ENCODE results near the gene NSL1.

NSL1 gene

DNA sequence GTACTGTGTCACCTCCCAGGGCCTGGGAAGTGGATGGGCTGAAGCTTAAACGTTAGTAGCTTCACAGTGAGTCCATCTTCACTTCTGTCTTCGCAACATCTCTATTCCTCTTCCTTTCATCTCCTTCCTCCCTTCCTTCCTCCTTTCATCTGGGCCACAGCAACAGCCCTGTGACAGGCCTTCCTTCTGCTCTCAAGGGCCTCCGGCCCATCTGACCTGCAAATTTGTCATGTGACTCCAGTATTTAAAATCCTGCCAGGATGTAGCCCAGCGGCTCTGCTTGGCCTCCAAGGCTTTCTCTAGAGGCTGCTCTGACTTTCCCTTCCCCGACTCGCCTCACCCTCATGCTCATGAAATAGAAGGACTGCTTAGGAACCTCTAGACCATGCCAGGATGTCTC lies 81.0 kb downstream of the NSL1 start:
- Histone ChIP-seq H3F3A (ENCODE audit: insufficient read depth) (no peaks in the 10 kb centered on the region), H3K9ac (ENCODE audit: low read length) (no peak overlapping the region), H3K36me3 (ENCODE audit: low read length) (no peaks in the 10 kb centered on the region), H3K79me2 (ENCODE audit: insufficient read depth, low read length) (no peaks in the 10 kb centered on the region), H3K27ac (ENCODE audit: low read depth, low read length) (no peak overlapping the region), H4K20me1 (ENCODE audit: low read depth, low read length) (no peaks in the 10 kb centered on the region), H3K4me3 (ENCODE audit: insufficient read depth, low read length, poor library complexity, severe bottlenecking) (no peak overlapping the region), H3K9me3 (ENCODE audit: insufficient read depth, low read length) (no peaks in the 10 kb centered on the region), H2AFZ (ENCODE audit: low read depth, low read length, severe bottlenecking) (no peak overlapping the region), H3K27me3 (ENCODE audit: low read length) (no peaks in the 10 kb centered on the region), H3K4me2 (ENCODE audit: low read depth, low read length, poor library complexity, severe bottlenecking) (no peak overlapping the region), H3K9me2 (replicated peaks; ENCODE audit: insufficient read depth, low read length) (no peaks in the 10 kb centered on the region)
- TF ChIP-seq EZH2phosphoT487 (conservative IDR thresholded peaks at IDR 0.05; ENCODE audit: low read length): no peak
- TF ChIP-seq, protein P1, sequence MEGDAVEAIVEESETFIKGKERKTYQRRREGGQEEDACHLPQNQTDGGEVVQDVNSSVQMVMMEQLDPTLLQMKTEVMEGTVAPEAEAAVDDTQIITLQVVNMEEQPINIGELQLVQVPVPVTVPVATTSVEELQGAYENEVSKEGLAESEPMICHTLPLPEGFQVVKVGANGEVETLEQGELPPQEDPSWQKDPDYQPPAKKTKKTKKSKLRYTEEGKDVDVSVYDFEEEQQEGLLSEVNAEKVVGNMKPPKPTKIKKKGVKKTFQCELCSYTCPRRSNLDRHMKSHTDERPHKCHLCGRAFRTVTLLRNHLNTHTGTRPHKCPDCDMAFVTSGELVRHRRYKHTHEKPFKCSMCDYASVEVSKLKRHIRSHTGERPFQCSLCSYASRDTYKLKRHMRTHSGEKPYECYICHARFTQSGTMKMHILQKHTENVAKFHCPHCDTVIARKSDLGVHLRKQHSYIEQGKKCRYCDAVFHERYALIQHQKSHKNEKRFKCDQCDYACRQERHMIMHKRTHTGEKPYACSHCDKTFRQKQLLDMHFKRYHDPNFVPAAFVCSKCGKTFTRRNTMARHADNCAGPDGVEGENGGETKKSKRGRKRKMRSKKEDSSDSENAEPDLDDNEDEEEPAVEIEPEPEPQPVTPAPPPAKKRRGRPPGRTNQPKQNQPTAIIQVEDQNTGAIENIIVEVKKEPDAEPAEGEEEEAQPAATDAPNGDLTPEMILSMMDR (IDR thresholded peaks at IDR 0.05; ENCODE audit: insufficient read depth, low read length, poor library complexity, severe bottlenecking): no peak

DNA sequence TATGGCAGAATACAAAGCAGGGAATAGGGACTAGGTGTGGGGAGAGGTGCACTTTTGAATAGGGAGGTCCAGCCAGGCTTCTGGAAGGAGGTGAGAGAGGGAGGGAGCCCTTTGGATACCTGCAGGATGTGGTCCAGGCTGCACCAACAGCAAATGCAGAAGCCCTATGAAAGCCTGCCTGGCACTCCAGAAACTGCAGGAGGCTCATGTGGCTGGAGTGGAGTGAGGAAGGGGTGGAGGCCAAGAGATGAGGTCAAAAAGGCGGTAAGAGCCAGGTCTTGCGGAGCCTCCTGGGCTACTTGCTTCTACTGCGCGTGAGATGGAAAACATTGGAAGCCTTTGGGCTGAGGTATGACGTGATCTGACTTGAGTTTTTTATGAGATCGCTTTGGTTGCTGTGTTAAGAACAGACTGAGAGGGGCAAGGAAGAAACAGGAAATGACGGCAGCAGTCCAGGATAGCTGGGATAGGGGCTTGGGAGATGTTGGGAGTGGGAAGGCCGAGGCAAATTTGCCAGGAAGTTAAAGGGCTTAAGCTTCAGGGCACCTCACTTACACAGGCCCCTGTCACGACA lies 87.5 kb downstream of the NSL1 start:
- TF ChIP-seq, protein P1 (IDR thresholded peaks at IDR 0.05; ENCODE audit: insufficient read depth, low read length, poor library complexity, severe bottlenecking): no peak
- no peak for TF ChIP-seq EZH2phosphoT487 (conservative IDR thresholded peaks at IDR 0.05; ENCODE audit: low read length)
- no peaks in the 10 kb centered on the region for H3K36me3 ChIP-seq (ENCODE audit: low read length)
- no peaks in the 10 kb centered on the region for H4K20me1 ChIP-seq (ENCODE audit: low read depth, low read length)
- H3K9ac ChIP-seq (ENCODE audit: low read length): no peak overlapping the region
- H3K79me2 ChIP-seq (ENCODE audit: insufficient read depth, low read length): no peaks in the 10 kb centered on the region
- no peak overlapping the region for H2AFZ ChIP-seq (ENCODE audit: low read depth, low read length, severe bottlenecking)
- H3K27me3 ChIP-seq (ENCODE audit: low read length): no peaks in the 10 kb centered on the region
- no peaks in the 10 kb centered on the region for H3K9me3 ChIP-seq (ENCODE audit: insufficient read depth, low read length)
- peaks cover 20% of the 10 kb centered on the region for H3F3A ChIP-seq (ENCODE audit: insufficient read depth)
- no peak overlapping the region for H3K4me3 ChIP-seq (ENCODE audit: insufficient read depth, low read length, poor library complexity, severe bottlenecking)
- H3K27ac ChIP-seq (ENCODE audit: low read depth, low read length): no peak overlapping the region
- H3K9me2 ChIP-seq (replicated peaks; ENCODE audit: insufficient read depth, low read length): no peaks in the 10 kb centered on the region
- H3K4me2 ChIP-seq (ENCODE audit: low read depth, low read length, poor library complexity, severe bottlenecking): no peak overlapping the region

DNA sequence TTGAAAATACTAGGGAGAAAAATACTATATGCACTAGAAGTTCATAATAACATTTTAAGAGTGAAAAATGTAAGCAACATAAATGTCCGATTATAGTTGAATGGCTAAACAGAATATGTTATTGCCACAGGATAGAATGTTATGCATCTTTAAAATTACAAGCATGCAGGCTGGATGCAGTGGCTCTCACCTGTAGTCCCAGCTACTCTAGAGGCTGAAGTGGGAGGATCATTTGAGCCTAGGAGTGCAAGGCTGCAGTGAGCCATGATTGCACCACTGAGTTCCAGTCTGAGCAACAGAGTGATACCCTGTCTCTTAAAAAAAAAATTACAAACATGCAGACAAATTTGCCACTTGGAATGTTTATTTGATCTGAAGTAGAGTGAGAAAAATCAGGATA lies 88.9 kb downstream of the NSL1 start:
- TF ChIP-seq, protein P1 (IDR thresholded peaks at IDR 0.05; ENCODE audit: insufficient read depth, low read length, poor library complexity, severe bottlenecking): no peak
- no peak for TF ChIP-seq EZH2phosphoT487 (conservative IDR thresholded peaks at IDR 0.05; ENCODE audit: low read length)

More for the DNA sequence above, 88.9 kb downstream of the NSL1 start:
- Histone ChIP-seq H3K4me3 (ENCODE audit: insufficient read depth, low read length, poor library complexity, severe bottlenecking) (no peak overlapping the region), H3K9me3 (ENCODE audit: insufficient read depth, low read length) (no peaks in the 10 kb centered on the region), H3K27ac (ENCODE audit: low read depth, low read length) (no peak overlapping the region), H3K79me2 (ENCODE audit: insufficient read depth, low read length) (no peaks in the 10 kb centered on the region), H2AFZ (ENCODE audit: low read depth, low read length, severe bottlenecking) (no peak overlapping the region), H3F3A (ENCODE audit: insufficient read depth) (peaks cover 20% of the 10 kb centered on the region), H4K20me1 (ENCODE audit: low read depth, low read length) (no peaks in the 10 kb centered on the region), H3K4me2 (ENCODE audit: low read depth, low read length, poor library complexity, severe bottlenecking) (no peak overlapping the region), H3K36me3 (ENCODE audit: low read length) (no peaks in the 10 kb centered on the region), H3K9me2 (replicated peaks; ENCODE audit: insufficient read depth, low read length) (no peaks in the 10 kb centered on the region), H3K9ac (ENCODE audit: low read length) (no peak overlapping the region), H3K27me3 (ENCODE audit: low read length) (no peaks in the 10 kb centered on the region)

Data from SU-DHL-6 (cell line).